Psoas muscle (tissue), 8 donors: ENCODE measurements around the gene OR2Z1. TPM values are rescaled to one million over a fixed set of nuclear protein-coding genes. Genes with fewer than 3 reads are reported as not detected.

Experiments used
- ATAC-seq, 4 donors: fragments of 200-7000 bp; cut with Tn5 transposase; one replicate each; pipeline ENCODE4 v1.9.1; 2020; ENCODE audit warnings: moderate library complexity in 3 of 4, mild to moderate bottlenecking in 2 of 4
- DNase-seq, 2 donors: peaks; one replicate each; pipeline ENCODE4 v3.0.0-alpha.2; 2020
- H3K27ac ChIP-seq: fragments of 200-600 bp; one replicate; pipeline ENCODE4 v1.8.0; 2022
- H3K27me3 ChIP-seq, 3 donors: fragments of 200-600 bp in 1 of 3; one replicate each; pipeline versions ENCODE4 v1.6.1 to v1.8.0; 2013 to 2022; ENCODE audit warnings: low read length in 2 of 3, mild to moderate bottlenecking in 2 of 3, moderate library complexity in 1 of 3; ENCODE audit not compliant: insufficient read depth in 3 of 3
- H3K36me3 ChIP-seq, 2 donors: fragments of 200-600 bp in 1 of 2; one replicate each; pipeline versions ENCODE4 v1.6.1 to v1.8.0; 2013 to 2022; ENCODE audit warnings: low read depth in 1 of 2, mild to moderate bottlenecking in 1 of 2, moderate library complexity in 1 of 2; ENCODE audit not compliant: insufficient read depth in 1 of 2
- H3K4me1 ChIP-seq: fragments of 200-600 bp; one replicate; pipeline ENCODE4 v1.8.0; 2022
- H3K4me3 ChIP-seq: fragments of 200-600 bp; one replicate; pipeline ENCODE4 v1.8.0; 2022; ENCODE audit warnings: mild to moderate bottlenecking
- H3K9me3 ChIP-seq: fragments of 200-600 bp; one replicate; pipeline ENCODE4 v1.8.0; 2022
- CTCF ChIP-seq: fragments of 200-600 bp; IDR thresholded peaks from one replicate; pipeline ENCODE4 v1.8.0; 2022; ENCODE audit warnings: antibody characterized with exemption
- WGBS, 3 donors: extraction: QIAGEN DNeasy Blood & Tissue Kit; methylation state at CpG; one replicate each; pipeline versions ENCODE4 v1.1.6 to v1.1.7; 2013; 5-methylcytosine and 5-hydroxymethylcytosine counted together
- intact Hi-C, 2 donors: fragments of 100-400 bp; cut with DNase I; formaldehyde crosslinking; loops; one replicate each; pipeline versions ENCODE4 v1.11.0 to v1.14.2; 2022
- polyA plus RNA-seq, 3 donors: library from polyadenylated mRNA; stranded (reverse); fragments of 200-250 nt; gene quantifications; one replicate each; pipeline ENCODE4 v1.2.3, GENCODE V29; 2013
- total RNA-seq, 4 donors: library from RNA; stranded (reverse); fragmentation: NEBNext Ultra II Directional in 2 of 4; extraction: Animal tissue kit (Norgen Biotek cat#: 25700) in 2 of 4; gene quantifications; one replicate each; pipeline versions ENCODE4 v1.2.1 to v1.2.4, GENCODE V29; 2021 to 2023
- donor health status: healthy with polysubstance abuse.
- donor health status: DM: no; HTN: no; CAD: no; lungs with moderate emphysema.
- donor health status: Bipolar disorder and iron deficiency.
- donor health status: healthy.
- donor health status: DM: yes; HTN: yes; CAD: no.
- donor health status: DM: no; HTN: no; CAD: no.
- donor health status: DM: no; HTN: no; CAD: no.
- donor health status: DM: yes; HTN: yes; CAD: no.

The OR2Z1 gene
- total and polyA plus RNA-seq, 7 donors = not detected

GRCh38 chr19:8680676-8681344 lies 40.6 kb upstream of the OR2Z1 start:
- Histone ChIP-seq H3K4me3 (no peak overlapping the region), H3K9me3 (no peaks in the 10 kb centered on the region), H3K27ac (no peak overlapping the region), H3K36me3 (no peaks in the 10 kb centered on the region), H3K27me3 (peaks cover 0 to 1% (median 0%) of the 10 kb centered on the region in 3 donors), H3K4me1 (no peaks in the 10 kb centered on the region)
- TF ChIP-seq CTCF = no peak
- ATAC-seq = no peak
- 68 to 73% (median 71%) methylated on average over 5 of the region's 5 CpGs for WGBS, 3 donors
- intact Hi-C loops = no loop called here
- no peak for DNase-seq

GRCh38 chr19:8681345-8682029 lies 39.9 kb upstream of the OR2Z1 start:
- no peak for DNase-seq
- no peak for ATAC-seq
- Histone ChIP-seq H3K9me3 (no peaks in the 10 kb centered on the region), H3K4me1 (no peaks in the 10 kb centered on the region), H3K36me3 (no peaks in the 10 kb centered on the region), H3K27me3 (peaks cover 0 to under 1% (median 0%) of the 10 kb centered on the region in 3 donors), H3K4me3 (no peak overlapping the region), H3K27ac (no peak overlapping the region)
- 69 to 72% (median 71%) methylated on average over 2 of the region's 2 CpGs for WGBS, 3 donors
- intact Hi-C loops = no loop called here
- no peak for TF ChIP-seq CTCF

GRCh38 chr19:8682472-8682871 lies 39.0 kb upstream of the OR2Z1 start:
- Histone ChIP-seq H3K27me3 (peaks cover 0 to 4% (median 0%) of the 10 kb centered on the region in 3 donors), H3K27ac (no peak overlapping the region), H3K9me3 (no peaks in the 10 kb centered on the region), H3K36me3 (no peaks in the 10 kb centered on the region), H3K4me3 (no peak overlapping the region), H3K4me1 (no peaks in the 10 kb centered on the region)
- WGBS, 3 donors = 32 to 48% (median 47%) methylated on average over 2 of the region's 2 CpGs
- ATAC-seq (no peak), DNase-seq (no peak)
- intact Hi-C loops = no loop called here
- no peak for TF ChIP-seq CTCF

- H3K9me3 ChIP-seq = no peaks in the 10 kb centered on the region
- no peaks in the 10 kb centered on the region for H3K36me3 ChIP-seq
- H3K4me3 ChIP-seq = no peak overlapping the region
- intact Hi-C loops = no loop called here
- peaks cover 0 to 4% (median 0%) of the 10 kb centered on the region in 3 donors for H3K27me3 ChIP-seq
- TF ChIP-seq CTCF = no peak
- DNase-seq = no peak
- no peak for ATAC-seq
- WGBS, 3 donors = 63 to 68% (median 67%) methylated on average over 1 of the region's 1 CpG
- H3K4me1 ChIP-seq = no peaks in the 10 kb centered on the region
- no peak overlapping the region for H3K27ac ChIP-seq
These were observed 38.5 kb upstream of the OR2Z1 start for GRCh38 chr19:8682931-8683330.
